GM18870 (cell line): ENCODE results near the gene ELMO1.

Source experiments
- ATAC-seq: cut with Tn5 transposase; IDR thresholded peaks from one replicate; pipeline ENCODE4 v1.9.1; 2021; ENCODE audit warnings: moderate library complexity; ENCODE audit not compliant: unreplicated experiment

The ELMO1 gene

GRCh38 chr7:37037286-37037685 is 411.4 kb downstream of the ELMO1 start:
- no peak for ATAC-seq

DNA sequence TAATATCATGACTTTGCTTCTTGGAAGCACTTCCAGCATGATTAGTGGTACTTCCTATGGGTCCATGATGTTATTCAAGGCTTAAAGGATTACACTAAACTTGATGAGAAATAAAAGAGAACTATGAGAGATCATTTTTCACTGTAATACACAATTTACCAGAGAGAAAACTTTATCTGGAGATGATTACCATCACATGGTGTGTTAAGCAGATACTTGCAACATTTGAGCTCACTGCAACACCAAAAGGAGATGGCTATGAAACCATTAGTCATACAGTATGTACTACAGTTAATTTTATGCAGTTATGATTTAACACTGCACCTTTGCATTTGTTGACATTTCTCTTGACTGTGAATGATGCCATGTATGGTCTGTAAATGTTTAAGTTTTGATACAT is 413.0 kb downstream of the ELMO1 start:
- no peak for ATAC-seq

DNA sequence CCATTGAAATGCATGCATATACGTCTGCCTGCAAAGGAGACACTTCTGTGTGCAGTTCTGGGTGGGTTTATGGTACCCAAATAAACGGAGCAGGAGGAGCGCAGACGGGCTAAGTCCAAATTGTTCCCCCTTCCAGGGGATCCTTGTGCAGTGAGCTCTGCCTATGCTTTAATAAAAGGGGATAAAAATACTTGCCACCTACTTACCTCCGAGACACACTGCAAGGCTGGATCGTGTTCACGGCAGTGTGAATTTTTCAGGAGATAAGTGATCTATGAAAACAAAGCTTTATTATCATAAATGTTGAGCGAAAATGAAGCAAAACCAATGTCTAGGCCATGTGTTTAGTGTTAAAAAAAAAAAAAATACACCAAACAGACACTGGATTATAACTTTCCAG is 415.5 kb downstream of the ELMO1 start:
- no peak for ATAC-seq

GRCh38 chr7:37032258-37032601 is 416.4 kb downstream of the ELMO1 start:
- ATAC-seq, result no peak

DNA sequence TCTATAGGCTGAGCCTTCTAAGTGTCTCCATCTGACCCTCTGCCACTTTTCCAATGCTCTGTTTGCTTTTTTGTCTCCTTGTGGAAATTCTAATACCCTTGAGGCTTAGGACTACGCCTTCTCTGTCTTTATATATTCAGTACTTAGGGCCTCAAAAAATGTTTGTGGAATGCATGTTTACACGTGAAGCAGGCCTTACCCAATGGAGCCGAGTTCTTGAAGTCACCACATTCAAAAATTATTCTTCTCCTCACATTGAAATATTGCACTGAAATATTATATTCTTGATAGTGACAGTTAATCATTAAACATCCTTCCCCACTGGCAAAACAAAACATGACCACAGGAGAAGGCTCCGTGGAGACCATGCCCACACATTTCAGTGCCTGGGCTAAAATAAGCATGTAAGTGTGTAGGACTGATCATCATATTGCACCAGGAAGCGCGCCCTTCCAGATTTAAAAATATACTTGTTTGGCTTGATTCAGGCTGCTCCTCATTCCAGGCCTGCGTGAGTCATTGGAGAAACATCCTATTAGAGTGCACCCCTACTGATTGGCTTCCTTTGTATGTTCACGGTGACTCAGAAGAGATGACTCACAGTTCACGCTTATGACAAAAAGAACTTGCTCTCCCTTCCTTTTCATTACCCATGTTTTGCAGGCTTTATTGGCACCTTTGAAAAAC is 416.9 kb downstream of the ELMO1 start:
- ATAC-seq, result no peak

DNA sequence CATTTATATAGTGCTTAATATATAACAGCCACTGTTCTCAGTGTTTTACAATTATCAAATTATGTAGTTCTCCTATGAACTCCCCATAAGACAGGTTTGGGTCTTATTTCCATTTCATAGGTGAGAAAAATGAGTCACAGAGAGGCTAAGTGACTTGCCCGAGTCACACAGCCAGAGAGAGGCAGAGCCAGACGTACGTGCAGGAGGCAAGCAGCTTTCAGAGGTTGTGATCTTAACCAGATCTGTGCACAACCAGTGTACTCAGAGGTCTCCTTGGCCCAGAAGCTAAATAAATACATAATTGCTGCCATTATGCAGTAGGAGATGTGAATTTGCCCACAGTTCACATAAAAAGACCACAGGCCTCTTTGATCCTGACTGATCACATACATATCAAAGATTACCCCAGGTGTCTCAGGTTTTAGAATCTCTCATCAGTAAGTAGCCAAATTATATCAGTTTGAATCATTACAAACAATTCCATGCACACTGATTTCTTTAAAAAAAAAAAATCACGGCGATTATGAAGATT is 419.7 kb downstream of the ELMO1 start:
- ATAC-seq, result no peak

- no peak for ATAC-seq
Measured at GRCh38 chr7:37027557-37028341, 420.9 kb downstream of the ELMO1 start.

DNA sequence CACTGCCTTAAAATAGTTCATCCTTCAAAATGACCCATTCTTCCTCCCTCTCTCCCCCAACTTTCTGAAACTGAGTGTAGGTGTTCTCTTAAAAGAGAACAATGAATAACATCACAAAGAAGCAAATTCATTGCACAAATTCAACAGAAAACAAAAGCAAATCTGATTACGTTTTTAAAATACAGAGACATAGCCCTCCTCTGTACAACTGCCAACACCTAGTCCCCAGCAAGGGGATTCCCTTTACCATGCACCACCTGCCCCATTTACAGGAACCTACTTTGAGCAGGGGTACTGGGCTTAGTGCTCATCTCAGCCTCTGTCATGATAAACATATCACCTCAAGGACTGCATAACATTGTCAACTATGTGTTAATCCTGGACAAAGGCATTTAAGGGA is 421.6 kb downstream of the ELMO1 start:
- ATAC-seq, result no peak

DNA sequence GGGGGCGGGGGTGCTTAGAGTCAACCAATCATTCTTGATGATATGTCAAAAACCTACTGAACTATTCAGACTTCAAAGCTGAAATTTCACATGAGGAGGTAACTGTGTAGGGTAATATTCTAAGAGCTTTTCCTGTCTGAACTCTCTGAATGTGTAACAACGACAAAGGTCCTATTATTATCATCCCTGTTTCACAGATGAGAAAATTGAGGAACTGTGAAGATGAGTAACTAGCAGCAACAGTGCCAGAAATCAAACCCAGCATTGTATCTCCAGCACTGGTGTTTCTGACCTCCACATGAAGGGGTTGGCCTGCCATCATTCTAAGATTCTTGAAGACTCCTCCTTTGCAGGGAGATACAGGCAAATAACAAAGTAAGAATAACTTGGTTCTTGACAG is 429.7 kb downstream of the ELMO1 start:
- ATAC-seq, result no peak

GRCh38 chr7:37016064-37016878 is 432.4 kb downstream of the ELMO1 start:
- ATAC-seq, result no peak

- ATAC-seq, result no peak
Measured at GRCh38 chr7:37015353-37016034, 433.2 kb downstream of the ELMO1 start.

- ATAC-seq, result no peak
Measured at GRCh38 chr7:37013771-37014170, 434.9 kb downstream of the ELMO1 start.

DNA sequence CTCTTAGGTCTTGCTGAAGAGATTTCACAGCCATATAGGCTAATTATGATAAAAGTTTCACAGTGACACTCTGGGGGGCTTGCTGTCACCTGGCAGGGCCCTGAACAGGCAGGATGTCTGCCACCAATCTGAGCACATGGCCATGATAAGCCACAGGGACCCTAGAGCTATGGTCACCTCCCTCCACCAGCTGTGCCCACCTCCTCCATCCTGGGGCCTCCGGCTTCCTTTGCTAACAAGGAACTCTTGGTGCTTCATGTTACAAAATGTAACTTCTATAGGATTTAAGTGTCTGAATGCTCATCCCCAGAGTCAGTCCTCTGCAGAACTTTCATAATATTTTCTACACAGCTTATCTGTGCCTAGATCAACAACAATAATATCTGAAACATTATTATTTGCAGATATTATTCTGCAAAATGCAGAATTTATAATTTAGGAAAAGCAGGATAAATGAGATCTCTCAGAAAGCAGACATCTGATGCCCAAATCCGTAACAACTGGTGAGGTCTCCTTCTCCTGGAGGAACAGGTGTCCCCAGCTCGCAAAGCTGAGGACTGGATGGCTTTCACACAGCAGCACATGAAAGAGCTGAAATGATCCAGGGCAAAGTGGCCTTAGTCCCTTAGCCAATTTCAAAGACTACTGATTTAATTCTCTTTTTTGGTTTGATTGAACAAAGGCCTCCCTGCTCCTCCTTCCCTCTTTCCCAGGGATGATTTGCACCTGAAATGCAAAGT is 437.3 kb downstream of the ELMO1 start:
- ATAC-seq, result no peak

DNA sequence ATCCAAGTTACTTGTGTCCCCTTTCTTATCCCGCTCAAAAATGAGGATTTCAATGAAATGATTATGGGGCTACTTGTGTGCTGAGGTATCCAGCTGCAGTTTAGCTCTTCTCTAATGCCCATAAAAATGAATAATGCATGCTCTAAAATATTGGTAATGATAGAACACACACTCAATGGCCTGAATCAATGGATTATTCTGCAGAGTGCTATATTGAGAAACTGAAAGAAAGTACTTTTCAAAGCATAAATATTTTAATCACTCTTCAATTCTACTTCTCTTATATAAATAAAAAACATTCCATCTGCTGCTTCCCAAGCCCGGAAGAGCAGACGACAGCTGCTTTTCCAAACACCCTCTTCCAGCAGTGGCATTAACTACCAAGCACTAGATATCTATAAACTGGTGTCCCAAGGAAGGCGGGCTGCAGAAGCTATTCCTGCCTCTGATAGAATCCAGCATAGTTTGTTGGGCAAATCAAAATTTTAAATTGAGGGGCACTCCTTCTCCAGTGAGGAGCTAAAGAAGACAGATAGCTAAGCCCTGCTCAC is 439.5 kb downstream of the ELMO1 start:
- no peak for ATAC-seq

- ATAC-seq, result no peak
Measured at GRCh38 chr7:37007691-37008090, 441.0 kb downstream of the ELMO1 start.

DNA sequence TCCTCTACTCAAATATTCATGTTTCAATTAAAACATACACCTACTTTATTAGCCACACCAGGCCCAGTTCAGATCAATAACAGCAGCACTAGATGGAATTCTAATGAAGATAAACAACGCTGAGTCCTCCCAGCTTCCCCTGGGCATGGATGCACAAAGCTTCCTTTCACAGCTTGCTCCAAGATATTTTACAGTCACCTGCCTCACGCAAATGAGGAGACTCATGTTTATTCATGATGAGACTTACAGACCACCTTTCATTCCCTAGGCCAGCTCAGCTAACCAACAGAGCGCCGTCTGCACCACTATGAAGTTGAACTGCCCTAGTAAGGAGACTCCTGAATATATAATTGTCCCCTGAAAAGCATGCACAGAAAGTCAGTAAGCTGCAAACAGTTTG is 441.4 kb downstream of the ELMO1 start:
- no peak for ATAC-seq

GRCh38 chr7:37006764-37007163 is 441.9 kb downstream of the ELMO1 start:
- no peak for ATAC-seq

- no peak for ATAC-seq
Measured at GRCh38 chr7:37000511-37000910, 448.2 kb downstream of the ELMO1 start.

GRCh38 chr7:36999626-37000485 is 448.8 kb downstream of the ELMO1 start:
- ATAC-seq, result no peak
